Measurements from ENCODE around the gene SPDYA.

GRCh38 chr2:28868611-28869010, 58.0 kb downstream of the SPDYA start:
- TF ChIP-seq CTCF (IDR thresholded peaks at IDR 0.05) (no peak), POLR2A (IDR thresholded peaks at IDR 0.05) (no peak)
